Measurements from ENCODE around the gene SEMA3B. TPM values are rescaled to one million over a fixed set of nuclear protein-coding genes. Genes with fewer than 3 reads are reported as not detected.
"Not testable (repeated sequence)": the region's sequence is repeated elsewhere in the genome, so short reads cannot be mapped to it uniquely, and the experiment has no call there.

The SEMA3B gene
- total RNA-seq, 4 donors from 2014 or later = 2.9 to 5.2 (median 4.1) TPM

DNA sequence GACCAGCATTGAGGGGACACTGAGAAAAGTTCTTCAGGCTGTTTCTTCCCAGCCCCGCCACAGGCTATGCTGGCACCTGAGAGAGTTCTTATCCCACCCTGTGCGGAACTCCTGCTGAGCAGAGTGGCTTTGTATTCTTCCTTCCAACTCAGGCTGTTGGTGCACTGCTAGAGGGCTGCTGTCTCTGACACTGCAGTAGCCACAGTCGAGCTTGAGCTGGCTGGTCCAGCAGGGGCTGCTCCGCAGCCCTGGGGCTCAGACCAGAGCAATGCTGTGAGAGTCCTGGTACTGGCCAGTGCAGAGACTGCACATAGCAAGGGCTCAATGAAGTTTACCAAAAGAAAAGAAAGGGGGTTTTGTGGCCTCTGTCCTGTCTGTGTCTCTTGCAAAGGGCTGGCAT is 29.3 kb upstream of the SEMA3B start:
- H3K27ac ChIP-seq = peak overlapping the region; percentile 85
- peaks cover 92% of the 10 kb centered on the region for H3K4me1 ChIP-seq
- DNase-seq (ENCODE audit: low spot score in 2 of 2) = no peak
- peak overlapping the region; percentile 76 for H3K4me3 ChIP-seq
- no peak for TF ChIP-seq POLR2A (IDR thresholded peaks at IDR 0.05)
- TF ChIP-seq EP300 (IDR thresholded peaks at IDR 0.05) = no peak
- TF ChIP-seq CTCF (IDR thresholded peaks at IDR 0.05) = no peak
- TF ChIP-seq POLR2AphosphoS5 (IDR thresholded peaks at IDR 0.05) = no peak
- 100% methylated on average over 1 of the region's 4 CpGs for WGBS
- no peaks in the 10 kb centered on the region for H3K27me3 ChIP-seq
- no peaks in the 10 kb centered on the region for H3K9me3 ChIP-seq
- H3K36me3 ChIP-seq = peaks cover 9% of the 10 kb centered on the region

DNA sequence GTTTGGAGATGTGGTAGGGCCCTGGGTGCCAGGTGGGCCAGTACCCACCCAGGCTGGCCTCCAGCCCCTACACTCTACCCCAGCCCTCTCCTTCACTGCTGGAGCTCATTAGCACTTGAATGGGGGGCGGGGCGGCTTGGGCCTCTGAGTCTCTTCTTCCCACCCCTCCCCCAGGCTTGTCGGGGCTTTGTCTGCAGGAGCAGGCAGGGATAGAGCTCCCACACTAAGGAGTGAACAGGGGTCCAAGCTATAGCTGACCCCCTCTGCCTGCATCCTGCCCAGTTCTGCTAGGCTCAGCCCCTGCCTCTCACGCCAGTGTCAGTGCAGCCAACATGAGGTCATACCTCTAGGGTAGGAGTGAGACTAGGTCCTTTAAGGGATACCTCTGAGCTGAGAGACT is 27.8 kb upstream of the SEMA3B start:
- H3K27ac ChIP-seq = peak overlapping the region; percentile 79
- peaks cover 98% of the 10 kb centered on the region for H3K4me1 ChIP-seq
- H3K36me3 ChIP-seq = peaks cover 9% of the 10 kb centered on the region
- H3K4me3 ChIP-seq = no peak overlapping the region
- no peaks in the 10 kb centered on the region for H3K27me3 ChIP-seq
- 30% methylated on average over 3 of the region's 4 CpGs for WGBS
- H3K9me3 ChIP-seq = no peaks in the 10 kb centered on the region
- TF ChIP-seq POLR2AphosphoS5 (IDR thresholded peaks at IDR 0.05) = no peak
- TF ChIP-seq CTCF (IDR thresholded peaks at IDR 0.05) = no peak
- TF ChIP-seq EP300 (IDR thresholded peaks at IDR 0.05) = no peak
- no peak for TF ChIP-seq POLR2A (IDR thresholded peaks at IDR 0.05)
- no peak for DNase-seq (ENCODE audit: low spot score in 2 of 2)

- Histone ChIP-seq H3K36me3 (peaks cover 9% of the 10 kb centered on the region), H3K27me3 (no peaks in the 10 kb centered on the region), H3K4me1 (peaks cover 99% of the 10 kb centered on the region), H3K9me3 (no peaks in the 10 kb centered on the region), H3K27ac (peak overlapping the region; percentile 79), H3K4me3 (no peak overlapping the region)
- TF ChIP-seq POLR2AphosphoS5 (IDR thresholded peaks at IDR 0.05) (no peak), CTCF (IDR thresholded peaks at IDR 0.05) (no peak), POLR2A (IDR thresholded peaks at IDR 0.05) (no peak), EP300 (IDR thresholded peaks at IDR 0.05) (no peak)
- 70% methylated on average over 3 of the region's 7 CpGs for WGBS
- no peak for DNase-seq (ENCODE audit: low spot score in 2 of 2)
Measured at GRCh38 chr3:50241713-50242380, 27.1 kb upstream of the SEMA3B start.

DNA sequence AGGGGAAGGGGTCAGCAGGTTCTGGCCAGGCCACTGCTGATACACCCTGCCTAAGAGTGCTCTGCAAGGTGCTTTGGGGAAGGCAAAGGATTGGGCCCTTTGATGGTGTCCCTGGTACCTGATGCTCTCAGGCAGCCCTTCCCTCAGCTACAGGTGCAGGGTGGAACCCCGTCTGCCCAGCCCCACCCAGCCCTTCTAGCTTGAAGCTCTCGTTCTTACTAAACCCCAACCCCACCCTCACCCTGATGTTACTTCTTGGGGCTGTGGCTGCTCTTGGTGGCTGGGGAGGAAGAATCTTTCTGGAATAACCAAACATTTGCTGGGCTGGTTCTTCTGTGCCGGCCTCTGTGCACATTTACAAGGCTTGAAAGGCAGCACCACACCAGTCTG is 26.6 kb upstream of the SEMA3B start:
- Histone ChIP-seq H3K9me3 (no peaks in the 10 kb centered on the region), H3K4me3 (no peak overlapping the region), H3K36me3 (peaks cover 9% of the 10 kb centered on the region), H3K27me3 (no peaks in the 10 kb centered on the region), H3K27ac (peak overlapping the region; percentile 79), H3K4me1 (peaks cover 99% of the 10 kb centered on the region)
- TF ChIP-seq POLR2AphosphoS5 (IDR thresholded peaks at IDR 0.05) = no peak
- DNase-seq (ENCODE audit: low spot score in 2 of 2) = no peak
- WGBS = 28% methylated on average over 3 of the region's 3 CpGs

DNA sequence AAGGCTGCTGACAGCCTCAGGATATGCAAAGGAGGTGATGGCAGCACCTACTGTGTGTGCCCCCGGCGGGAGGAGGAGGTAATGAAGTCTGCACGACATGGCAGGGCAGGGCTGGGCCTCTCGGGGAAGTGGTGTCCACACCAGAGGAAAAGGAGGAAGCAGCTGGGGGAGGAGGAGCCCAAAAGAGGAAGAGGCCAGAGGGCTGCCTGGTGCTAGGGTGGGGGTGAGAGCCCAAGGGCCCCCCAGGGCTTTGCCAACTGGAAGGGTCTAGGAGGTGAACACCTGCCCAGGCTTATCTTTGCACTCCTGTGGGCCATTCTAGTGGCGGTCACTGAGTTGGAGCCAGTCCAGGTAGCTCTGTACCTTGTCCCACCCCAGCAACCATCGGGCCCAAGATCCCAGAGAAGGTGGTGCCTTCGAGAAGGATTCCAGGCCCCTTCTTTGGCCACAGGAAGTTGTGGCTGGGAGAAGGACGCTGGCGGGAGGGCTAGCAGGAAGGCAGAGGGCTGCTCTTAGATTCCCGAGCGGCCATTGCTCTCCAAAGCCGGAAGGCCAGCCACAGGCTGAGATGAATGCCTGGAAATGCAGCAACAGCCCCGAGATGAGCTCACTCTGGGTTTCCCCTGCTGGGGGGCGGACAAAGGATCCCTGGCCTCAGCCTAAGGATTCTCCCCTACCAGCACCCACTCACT is 25.9 kb upstream of the SEMA3B start:
- peaks cover 99% of the 10 kb centered on the region for H3K4me1 ChIP-seq
- peak overlapping the region; percentile 79 for H3K27ac ChIP-seq
- H3K27me3 ChIP-seq = no peaks in the 10 kb centered on the region
- 33% methylated on average over 12 of the region's 14 CpGs for WGBS
- TF ChIP-seq POLR2AphosphoS5 (IDR thresholded peaks at IDR 0.05) (peak in 1 of 3 donors; percentile 8), EP300 (IDR thresholded peaks at IDR 0.05) (no peak)
- no peaks in the 10 kb centered on the region for H3K9me3 ChIP-seq
- DNase-seq (ENCODE audit: low spot score in 2 of 2) = no peak
- H3K4me3 ChIP-seq = peak overlapping the region; percentile 19
- peaks cover 9% of the 10 kb centered on the region for H3K36me3 ChIP-seq

GRCh38 chr3:50243543-50243895 is 25.4 kb upstream of the SEMA3B start:
- Histone ChIP-seq H3K4me3 (peak overlapping the region; percentile 19), H3K4me1 (peaks cover 99% of the 10 kb centered on the region), H3K27me3 (no peaks in the 10 kb centered on the region), H3K27ac (peak overlapping the region; percentile 79), H3K36me3 (peaks cover 9% of the 10 kb centered on the region), H3K9me3 (no peaks in the 10 kb centered on the region)
- TF ChIP-seq POLR2A (IDR thresholded peaks at IDR 0.05) (no peak), POLR2AphosphoS5 (IDR thresholded peaks at IDR 0.05) (no peak), CTCF (IDR thresholded peaks at IDR 0.05) (no peak), EP300 (IDR thresholded peaks at IDR 0.05) (no peak)
- no peak for DNase-seq (ENCODE audit: low spot score in 2 of 2)
- WGBS = 66% methylated on average over 4 of the region's 4 CpGs

DNA sequence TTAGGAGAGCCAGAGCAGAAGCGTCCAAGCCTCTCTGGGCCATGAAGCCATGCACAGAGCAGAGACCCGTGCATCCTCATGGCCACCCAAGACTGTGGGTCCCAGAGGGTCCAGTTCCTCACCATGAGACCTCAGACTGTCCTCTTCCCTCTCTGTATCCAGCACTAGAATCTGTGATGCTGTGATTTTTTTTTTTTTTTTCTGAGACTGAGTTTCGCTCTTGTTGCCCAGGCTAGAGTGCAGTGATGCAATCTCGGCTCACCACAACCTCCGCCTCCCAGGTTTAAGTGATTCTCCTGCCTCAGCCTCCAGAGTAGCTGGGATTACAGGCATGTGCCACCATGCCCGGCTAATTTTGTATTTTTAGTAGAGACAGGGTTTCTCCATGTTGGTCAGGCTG is 24.1 kb upstream of the SEMA3B start:
- H3K27me3 ChIP-seq; H3K36me3 ChIP-seq; H3K4me3 ChIP-seq; H3K9me3 ChIP-seq; DNase-seq (ENCODE audit: low spot score in 2 of 2): not testable (repeated sequence)
- Histone ChIP-seq H3K27ac (peak overlapping the region; percentile 76), H3K4me1 (peaks cover 99% of the 10 kb centered on the region)
- WGBS = 63% methylated on average over 6 of the region's 6 CpGs
